HG03457 (cell line): Measurements from ENCODE around the gene ALK.

Experiments used
- ATAC-seq: cut with Tn5 transposase; IDR thresholded peaks from one replicate; pipeline ENCODE4 v1.9.1; 2021; ENCODE audit warnings: moderate number of reproducible peaks; ENCODE audit not compliant: unreplicated experiment

The ALK gene

GRCh38 chr2:29345236-29345635 lies 576.1 kb downstream of the ALK start:
- no peak for ATAC-seq

- ATAC-seq = no peak
These were observed 577.6 kb downstream of the ALK start for GRCh38 chr2:29343830-29344229.

- no peak for ATAC-seq
These were observed 584.8 kb downstream of the ALK start for GRCh38 chr2:29336341-29337241.

- no peak for ATAC-seq
These were observed 586.0 kb downstream of the ALK start for GRCh38 chr2:29335396-29335795.

GRCh38 chr2:29334706-29335105 lies 586.7 kb downstream of the ALK start:
- no peak for ATAC-seq

- no peak for ATAC-seq
These were observed 588.8 kb downstream of the ALK start for GRCh38 chr2:29332540-29332939.

- ATAC-seq = no peak
These were observed 591.5 kb downstream of the ALK start for GRCh38 chr2:29329899-29330298.

GRCh38 chr2:29326926-29327325 lies 594.5 kb downstream of the ALK start:
- ATAC-seq = no peak

GRCh38 chr2:29325544-29325943 lies 595.8 kb downstream of the ALK start:
- ATAC-seq = no peak

GRCh38 chr2:29323961-29324360 lies 597.4 kb downstream of the ALK start:
- ATAC-seq = no peak

- ATAC-seq = no peak
These were observed 598.1 kb downstream of the ALK start for GRCh38 chr2:29323301-29323700.

GRCh38 chr2:29322011-29322410 lies 599.4 kb downstream of the ALK start:
- ATAC-seq = no peak

GRCh38 chr2:29317801-29318485 lies 603.4 kb downstream of the ALK start:
- ATAC-seq = no peak

GRCh38 chr2:29317077-29317517 lies 604.3 kb downstream of the ALK start:
- peak; percentile 37 for ATAC-seq

GRCh38 chr2:29314816-29315571 lies 606.4 kb downstream of the ALK start:
- peak; percentile 74 for ATAC-seq

GRCh38 chr2:29311458-29311857 lies 609.9 kb downstream of the ALK start:
- no peak for ATAC-seq

GRCh38 chr2:29310650-29311348 lies 610.6 kb downstream of the ALK start:
- ATAC-seq = no peak

GRCh38 chr2:29309090-29310029 lies 612.0 kb downstream of the ALK start:
- ATAC-seq = peak; percentile 53

GRCh38 chr2:29308366-29308765 lies 613.0 kb downstream of the ALK start:
- ATAC-seq = no peak

- no peak for ATAC-seq
These were observed 613.9 kb downstream of the ALK start for GRCh38 chr2:29307519-29307918.
